Neural progenitor cell (in vitro differentiated cells): Measurements from ENCODE around the gene MAK. TPM values are rescaled to one million over a fixed set of nuclear protein-coding genes. Genes with fewer than 3 reads are reported as not detected.
"Not testable (repeated sequence)": the region's sequence is repeated elsewhere in the genome, so short reads cannot be mapped to it uniquely, and the experiment has no call there.

Experiments
- DNase-seq: peaks from one replicate; pipeline ENCODE4 v3.0.0-alpha.2; 2016; ENCODE audit warnings: low spot score
- H2AFZ ChIP-seq: fragments of 200-600 bp; sonication (generic); replicated peaks from 2 replicates; pipeline ENCODE4 v1.6.1; 2016; ENCODE audit warnings: antibody characterized with exemption
- H3F3A ChIP-seq: fragments of 200-600 bp; sonication (generic); 2 replicates; pipeline ENCODE4 v1.6.1; 2016; ENCODE audit warnings: antibody characterized with exemption, low read depth
- H3K27ac ChIP-seq: fragments of 200-600 bp; sonication (generic); 2 replicates; pipeline ENCODE4 v1.5.1; 2016; ENCODE audit warnings: mild to moderate bottlenecking
- H3K27me3 ChIP-seq: fragments of 200-600 bp; sonication (generic); 2 replicates; pipeline ENCODE4 v1.6.1; 2016; ENCODE audit warnings: mild to moderate bottlenecking, moderate library complexity
- H3K36me3 ChIP-seq: fragments of 200-600 bp; sonication (generic); 2 replicates; pipeline ENCODE4 v1.5.1; 2016
- H3K4me1 ChIP-seq: fragments of 200-600 bp; sonication (generic); 2 replicates; pipeline ENCODE4 v1.6.1; 2016; ENCODE audit warnings: mixed run types
- H3K4me2 ChIP-seq: fragments of 200-600 bp; sonication (generic); 2 replicates; pipeline ENCODE4 v1.6.1; 2016
- H3K4me3 ChIP-seq: fragments of 200-600 bp; sonication (generic); 2 replicates; pipeline ENCODE4 v1.5.1; 2016
- H3K79me2 ChIP-seq: fragments of 200-600 bp; sonication (generic); 2 replicates; pipeline ENCODE4 v1.6.1; 2016; ENCODE audit warnings: low read depth
- H3K9ac ChIP-seq: fragments of 200-600 bp; sonication (generic); 2 replicates; pipeline ENCODE4 v1.6.1; 2016
- H3K9me3 ChIP-seq: fragments of 200-600 bp; sonication (generic); 2 replicates; pipeline ENCODE4 v1.5.1; 2016; ENCODE audit warnings: low read depth
- H4K20me1 ChIP-seq: fragments of 200-600 bp; sonication (generic); 2 replicates; pipeline ENCODE4 v1.6.1; 2016; ENCODE audit warnings: low read depth
- H3K27ac Mint-ChIP-seq: 3 replicates; pipeline ENCODE4 v1.8.0; 2021; ENCODE audit warnings: mixed read lengths
- H3K27me3 Mint-ChIP-seq: 2 replicates; pipeline ENCODE4 v1.8.0; 2022; ENCODE audit warnings: low read depth, mild to moderate bottlenecking, inconsistent platforms, moderate library complexity, mixed read lengths; ENCODE audit not compliant: insufficient read depth
- H3K36me3 Mint-ChIP-seq: 3 replicates; pipeline ENCODE4 v1.8.0; 2021; ENCODE audit warnings: mixed read lengths
- H3K4me1 Mint-ChIP-seq: 3 replicates; pipeline ENCODE4 v1.8.0; 2021; ENCODE audit warnings: mixed read lengths
- H3K4me3 Mint-ChIP-seq: 3 replicates; pipeline ENCODE4 v1.8.0; 2021; ENCODE audit warnings: mild to moderate bottlenecking, moderate library complexity, mixed read lengths
- H3K9me3 Mint-ChIP-seq: 3 replicates; pipeline ENCODE4 v1.8.0; 2020; ENCODE audit warnings: mixed read lengths
- EZH2 ChIP-seq: fragments of 200-600 bp; sonication (generic); IDR thresholded peaks from 2 replicates; pipeline ENCODE4 v1.6.1; 2017; ENCODE audit warnings: antibody characterized with exemption, mild to moderate bottlenecking, moderate library complexity
- EZH2phosphoT487 ChIP-seq: fragments of 200-600 bp; sonication (generic); IDR thresholded peaks from 2 replicates; pipeline ENCODE4 v1.6.1; 2017; ENCODE audit warnings: antibody characterized with exemption
- total RNA-seq: library from RNA; depleted of rRNA; stranded (reverse); fragments of >200 nt; gene quantifications from 2 replicates; pipeline ENCODE4 v1.2.3, GENCODE V29; 2015; ENCODE audit warnings: low replicate concordance
- TF ChIP-seq, protein P1 (sequence below): fragments of 200-600 bp; sonication (generic); IDR thresholded peaks from 2 replicates; pipeline ENCODE4 v1.5.1; 2017; ENCODE audit warnings: antibody characterized with exemption, mild to moderate bottlenecking

Gene MAK
- total RNA-seq, 1 donor from 2014 or later, result 4.2 TPM

DNA sequence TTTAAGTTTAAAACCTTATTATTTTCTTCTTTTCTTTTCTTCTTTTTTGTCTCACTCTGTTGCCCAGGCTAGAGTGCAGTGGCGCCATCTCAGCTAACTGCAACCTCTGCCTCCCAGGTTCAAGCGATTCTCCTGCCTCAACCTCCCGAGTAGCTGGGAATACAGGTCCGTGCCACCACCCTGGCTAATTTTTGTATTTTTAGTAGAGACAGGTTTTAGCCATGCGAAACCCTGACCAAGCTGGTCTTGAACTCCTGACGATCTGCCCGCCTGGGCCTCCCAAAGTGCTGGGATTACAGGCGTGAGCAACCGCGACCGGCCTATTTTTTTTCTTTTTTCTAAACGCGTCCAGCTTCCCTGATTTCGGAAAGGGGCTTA lies 43.9 kb upstream of the MAK start:
- not testable (repeated sequence) for H3K4me1 ChIP-seq, H3K4me1 Mint-ChIP-seq, H3K9ac ChIP-seq, H3K9me3 Mint-ChIP-seq, H2AFZ ChIP-seq, DNase-seq, H3K27ac ChIP-seq, H3K36me3 Mint-ChIP-seq, H3K36me3 ChIP-seq, H3K27ac Mint-ChIP-seq, H3K79me2 ChIP-seq, H3K9me3 ChIP-seq
- peaks cover 28% of the 10 kb centered on the region for H3F3A ChIP-seq
- TF ChIP-seq EZH2phosphoT487 (peak; percentile 61), EZH2 (peak; percentile 67)
- peak overlapping the region; percentile 46 for H3K4me3 Mint-ChIP-seq
- peak overlapping the region; percentile 74 for H3K4me2 ChIP-seq
- H3K27me3 Mint-ChIP-seq, result peaks cover 54% of the 10 kb centered on the region
- H3K4me3 ChIP-seq, result peak overlapping the region; percentile 40
- peaks cover 19% of the 10 kb centered on the region for H4K20me1 ChIP-seq
- H3K27me3 ChIP-seq, result peaks cover 92% of the 10 kb centered on the region

GRCh38 chr6:10880366-10880765 lies 42.0 kb upstream of the MAK start:
- H3F3A ChIP-seq, result peaks cover 11% of the 10 kb centered on the region
- H3K27me3 Mint-ChIP-seq, result peaks cover 44% of the 10 kb centered on the region

GRCh38 chr6:10877871-10878270 lies 39.5 kb upstream of the MAK start:
- TF ChIP-seq EZH2 (no peak), EZH2phosphoT487 (no peak)
- TF ChIP-seq, protein P1, sequence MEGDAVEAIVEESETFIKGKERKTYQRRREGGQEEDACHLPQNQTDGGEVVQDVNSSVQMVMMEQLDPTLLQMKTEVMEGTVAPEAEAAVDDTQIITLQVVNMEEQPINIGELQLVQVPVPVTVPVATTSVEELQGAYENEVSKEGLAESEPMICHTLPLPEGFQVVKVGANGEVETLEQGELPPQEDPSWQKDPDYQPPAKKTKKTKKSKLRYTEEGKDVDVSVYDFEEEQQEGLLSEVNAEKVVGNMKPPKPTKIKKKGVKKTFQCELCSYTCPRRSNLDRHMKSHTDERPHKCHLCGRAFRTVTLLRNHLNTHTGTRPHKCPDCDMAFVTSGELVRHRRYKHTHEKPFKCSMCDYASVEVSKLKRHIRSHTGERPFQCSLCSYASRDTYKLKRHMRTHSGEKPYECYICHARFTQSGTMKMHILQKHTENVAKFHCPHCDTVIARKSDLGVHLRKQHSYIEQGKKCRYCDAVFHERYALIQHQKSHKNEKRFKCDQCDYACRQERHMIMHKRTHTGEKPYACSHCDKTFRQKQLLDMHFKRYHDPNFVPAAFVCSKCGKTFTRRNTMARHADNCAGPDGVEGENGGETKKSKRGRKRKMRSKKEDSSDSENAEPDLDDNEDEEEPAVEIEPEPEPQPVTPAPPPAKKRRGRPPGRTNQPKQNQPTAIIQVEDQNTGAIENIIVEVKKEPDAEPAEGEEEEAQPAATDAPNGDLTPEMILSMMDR, result no peak
- no peak overlapping the region for H3K9ac ChIP-seq
- no peak overlapping the region for H3K27ac ChIP-seq
- H3K9me3 ChIP-seq, result no peaks in the 10 kb centered on the region
- no peaks in the 10 kb centered on the region for H3K79me2 ChIP-seq
- no peak overlapping the region for H2AFZ ChIP-seq
- peaks cover 3% of the 10 kb centered on the region for H3F3A ChIP-seq
- H3K9me3 Mint-ChIP-seq, result peaks cover 3% of the 10 kb centered on the region
- no peaks in the 10 kb centered on the region for H3K36me3 ChIP-seq
- no peak for DNase-seq
- H3K4me1 ChIP-seq, result no peaks in the 10 kb centered on the region
- no peak overlapping the region for H3K27ac Mint-ChIP-seq
- peaks cover 12% of the 10 kb centered on the region for H4K20me1 ChIP-seq
- no peak overlapping the region for H3K4me3 ChIP-seq
- no peak overlapping the region for H3K4me2 ChIP-seq
- H3K27me3 ChIP-seq, result peaks cover 61% of the 10 kb centered on the region
- no peaks in the 10 kb centered on the region for H3K4me1 Mint-ChIP-seq
- H3K36me3 Mint-ChIP-seq, result no peaks in the 10 kb centered on the region
- H3K27me3 Mint-ChIP-seq, result peaks cover 33% of the 10 kb centered on the region
- H3K4me3 Mint-ChIP-seq, result no peak overlapping the region

More at GRCh38 chr6:10880366-10880765, 42.0 kb upstream of the MAK start:
- H3K9me3 ChIP-seq, result no peaks in the 10 kb centered on the region
- H3K4me2 ChIP-seq, result no peak overlapping the region
- H3K4me3 ChIP-seq, result no peak overlapping the region
- peaks cover 3% of the 10 kb centered on the region for H3K4me1 ChIP-seq
- no peak overlapping the region for H3K9ac ChIP-seq
- TF ChIP-seq EZH2phosphoT487 (no peak), EZH2 (no peak)
- TF ChIP-seq, protein P1, result no peak
- no peaks in the 10 kb centered on the region for H3K4me1 Mint-ChIP-seq
- no peaks in the 10 kb centered on the region for H3K36me3 Mint-ChIP-seq
- H3K9me3 Mint-ChIP-seq, result peaks cover 3% of the 10 kb centered on the region
- H3K27me3 ChIP-seq, result peaks cover 86% of the 10 kb centered on the region
- DNase-seq, result no peak
- H2AFZ ChIP-seq, result no peak overlapping the region
- no peaks in the 10 kb centered on the region for H3K36me3 ChIP-seq
- H3K27ac ChIP-seq, result no peak overlapping the region
- H3K4me3 Mint-ChIP-seq, result no peak overlapping the region
- peaks cover 19% of the 10 kb centered on the region for H4K20me1 ChIP-seq
- H3K79me2 ChIP-seq, result no peaks in the 10 kb centered on the region
- no peak overlapping the region for H3K27ac Mint-ChIP-seq

DNA sequence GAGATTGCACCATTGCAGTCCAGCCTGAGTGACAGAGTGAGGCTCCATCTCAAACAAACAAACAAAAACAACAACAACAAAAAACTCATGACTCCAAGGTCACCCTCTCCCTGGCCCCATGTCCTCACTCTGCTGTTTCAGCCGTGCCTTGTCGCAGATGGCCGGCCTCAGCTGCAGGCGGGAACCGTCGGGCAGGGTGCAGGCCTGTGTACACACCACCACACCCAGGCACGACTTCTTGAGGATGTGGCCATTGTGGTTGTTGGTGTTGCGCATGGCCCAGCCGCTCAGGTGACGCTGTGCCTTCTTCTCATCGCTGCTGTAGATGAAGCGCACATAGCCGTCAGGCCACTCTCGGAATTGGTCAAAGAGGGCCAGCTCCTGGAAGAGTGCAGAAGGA lies 38.7 kb upstream of the MAK start:
- Mint-ChIP-seq H3K4me1 (no peaks in the 10 kb centered on the region), H3K4me3 (no peak overlapping the region), H3K27ac (no peak overlapping the region), H3K36me3 (no peaks in the 10 kb centered on the region), H3K27me3 (peaks cover 25% of the 10 kb centered on the region), H3K9me3 (peaks cover 3% of the 10 kb centered on the region)
- H3K27ac ChIP-seq, result no peak overlapping the region
- peaks cover 52% of the 10 kb centered on the region for H3K27me3 ChIP-seq
- no peak overlapping the region for H2AFZ ChIP-seq
- no peak overlapping the region for H3K9ac ChIP-seq
- H3F3A ChIP-seq, result no peaks in the 10 kb centered on the region
- H3K4me1 ChIP-seq, result no peaks in the 10 kb centered on the region
- no peak for DNase-seq
- TF ChIP-seq, protein P1, result no peak
- no peak for TF ChIP-seq EZH2phosphoT487
- no peak for TF ChIP-seq EZH2
- peaks cover 4% of the 10 kb centered on the region for H4K20me1 ChIP-seq
- H3K79me2 ChIP-seq, result no peaks in the 10 kb centered on the region
- no peaks in the 10 kb centered on the region for H3K9me3 ChIP-seq
- no peaks in the 10 kb centered on the region for H3K36me3 ChIP-seq
- no peak overlapping the region for H3K4me3 ChIP-seq
- H3K4me2 ChIP-seq, result no peak overlapping the region
